Skeletal muscle tissue (tissue), 4 donors: Measurements from ENCODE around the gene ZNF408. TPM values are rescaled to one million over a fixed set of nuclear protein-coding genes. Genes with fewer than 3 reads are reported as not detected.
"Not testable (repeated sequence)": the region's sequence is repeated elsewhere in the genome, so short reads cannot be mapped to it uniquely, and the experiment has no call there.

Source experiments
- H3K27ac ChIP-seq: one replicate; pipeline ENCODE4 v1.7.0; 2013; ENCODE audit warnings: mild to moderate bottlenecking, low read depth, low read length, inconsistent platforms
- H3K27me3 ChIP-seq, 3 donors: one replicate each; pipeline ENCODE4 v1.7.0; 2013; ENCODE audit warnings: low read length in 3 of 3; ENCODE audit not compliant: control insufficient read depth in 3 of 3, insufficient read depth in 3 of 3
- H3K36me3 ChIP-seq, 3 donors: one replicate each; pipeline ENCODE4 v1.7.0; 2013; ENCODE audit warnings: low read length in 3 of 3; ENCODE audit not compliant: control insufficient read depth in 3 of 3, insufficient read depth in 3 of 3
- H3K4me1 ChIP-seq, 3 donors: one replicate each; pipeline ENCODE4 v1.7.0; 2013; ENCODE audit warnings: low read length in 3 of 3, mild to moderate bottlenecking in 3 of 3; ENCODE audit not compliant: control insufficient read depth in 3 of 3, insufficient read depth in 3 of 3
- H3K4me3 ChIP-seq, 3 donors: one replicate each; pipeline ENCODE4 v1.7.0; 2013; ENCODE audit warnings: low read length in 3 of 3
- H3K9ac ChIP-seq, 3 donors: one replicate each; pipeline ENCODE4 v1.7.0; 2013; ENCODE audit warnings: low read length in 3 of 3, mild to moderate bottlenecking in 3 of 3, moderate library complexity in 2 of 3, low read depth in 1 of 3
- H3K9me3 ChIP-seq, 3 donors: one replicate each; pipeline ENCODE4 v1.7.0; 2013; ENCODE audit warnings: low read length in 3 of 3; ENCODE audit not compliant: control insufficient read depth in 3 of 3
- total RNA-seq: library from RNA; depleted of rRNA; stranded (reverse); fragments of >200 nt; gene quantifications from one replicate; pipeline ENCODE4 v1.2.3, GENCODE V29; 2014
- donor health status: Osteomylitis.

Gene ZNF408
- total RNA-seq, 1 donor from 2014 or later: 5.7 TPM

GRCh38 chr11:46710821-46711269, 10.0 kb downstream of the ZNF408 start:
- Histone ChIP-seq H3K4me3 (peak overlapping the region in 1 of 3 donors; percentile 43), H3K27ac (peak overlapping the region; percentile 98), H3K27me3 (no peaks in the 10 kb centered on the region), H3K36me3 (peaks cover 12 to 13% (median 13%) of the 10 kb centered on the region in 3 donors), H3K4me1 (peaks cover 13 to 23% (median 23%) of the 10 kb centered on the region in 3 donors), H3K9me3 (no peaks in the 10 kb centered on the region), H3K9ac (peak overlapping the region; percentile 69 to 79 (median 71))

GRCh38 chr11:46711303-46711702, 10.5 kb downstream of the ZNF408 start:
- Histone ChIP-seq H3K4me1 (peaks cover 13 to 23% (median 23%) of the 10 kb centered on the region in 3 donors), H3K9me3 (no peaks in the 10 kb centered on the region), H3K36me3 (peaks cover 10% of the 10 kb centered on the region in 3 donors), H3K9ac (peak overlapping the region; percentile 69 to 79 (median 71)), H3K27ac (peak overlapping the region; percentile 98), H3K27me3 (no peaks in the 10 kb centered on the region), H3K4me3 (peak overlapping the region in 1 of 3 donors; percentile 43)

GRCh38 chr11:46712874-46713576, 12.2 kb downstream of the ZNF408 start:
- Histone ChIP-seq H3K9me3 (no peaks in the 10 kb centered on the region), H3K27ac (peak overlapping the region; percentile 98), H3K4me3 (no peak overlapping the region), H3K9ac (no peak overlapping the region), H3K36me3 (no peaks in the 10 kb centered on the region), H3K4me1 (peaks cover 13 to 23% (median 23%) of the 10 kb centered on the region in 3 donors), H3K27me3 (no peaks in the 10 kb centered on the region)

- not testable (repeated sequence) for H3K27me3 ChIP-seq, H3K4me1 ChIP-seq, H3K9ac ChIP-seq, H3K27ac ChIP-seq, H3K36me3 ChIP-seq, H3K4me3 ChIP-seq, H3K9me3 ChIP-seq
Observed at GRCh38 chr11:46717825-46718154, 17.0 kb downstream of the ZNF408 start.

- Histone ChIP-seq H3K27ac (no peak overlapping the region), H3K4me1 (peaks cover 0 to 8% (median 8%) of the 10 kb centered on the region in 3 donors), H3K9me3 (no peaks in the 10 kb centered on the region), H3K9ac (no peak overlapping the region), H3K27me3 (no peaks in the 10 kb centered on the region), H3K36me3 (no peaks in the 10 kb centered on the region), H3K4me3 (no peak overlapping the region)
Observed at GRCh38 chr11:46718155-46719019, 17.6 kb downstream of the ZNF408 start.

- no peak within 1 kb of the TSS for H3K4me3 ChIP-seq
- H3K4me1 ChIP-seq: peaks cover 0 to 5% (median 5%) of the 10 kb centered on the region in 3 donors
- no peaks in the 10 kb centered on the region for H3K27me3 ChIP-seq
- no peaks in the 10 kb centered on the region for H3K36me3 ChIP-seq
- H3K27ac ChIP-seq: no peak within 1 kb of the TSS
- H3K9me3 ChIP-seq: no peaks in the 10 kb centered on the region
- H3K9ac ChIP-seq: no peak within 1 kb of the TSS
Observed at GRCh38 chr11:46719048-46719542, 18.3 kb downstream of the ZNF408 start, which contains the start of gene F2. TSS of gene F2 (plus strand) at chr11:46719213. CDS start at chr11:46719236, 23 bp downstream.

- Histone ChIP-seq H3K36me3 (no peaks in the 10 kb centered on the region), H3K9me3 (no peaks in the 10 kb centered on the region), H3K4me3 (no peak overlapping the region), H3K9ac (no peak overlapping the region), H3K27ac (no peak overlapping the region), H3K4me1 (peaks cover 0 to 3% (median 3%) of the 10 kb centered on the region in 3 donors), H3K27me3 (no peaks in the 10 kb centered on the region)
Observed at GRCh38 chr11:46719543-46720218, 18.9 kb downstream of the ZNF408 start.

- Histone ChIP-seq H3K4me3 (no peak overlapping the region), H3K9ac (no peak overlapping the region), H3K9me3 (no peaks in the 10 kb centered on the region), H3K27ac (no peak overlapping the region), H3K4me1 (no peaks in the 10 kb centered on the region), H3K27me3 (no peaks in the 10 kb centered on the region), H3K36me3 (no peaks in the 10 kb centered on the region)
Observed at GRCh38 chr11:46721286-46721685, 20.5 kb downstream of the ZNF408 start.

GRCh38 chr11:46722566-46723358, 21.9 kb downstream of the ZNF408 start:
- H3K4me1 ChIP-seq: no peaks in the 10 kb centered on the region
- no peak overlapping the region for H3K9ac ChIP-seq
- H3K27ac ChIP-seq: no peak overlapping the region
- H3K4me3 ChIP-seq: no peak overlapping the region
- H3K27me3 ChIP-seq: no peaks in the 10 kb centered on the region
- no peaks in the 10 kb centered on the region for H3K9me3 ChIP-seq
- H3K36me3 ChIP-seq: no peaks in the 10 kb centered on the region
